Measurements from ENCODE around the gene PRF1.

PRF1 gene

GRCh38 chr10:70578371-70578947, 24.1 kb downstream of the PRF1 start:
- DNase-seq (ENCODE audit: low read depth, low spot score) = no peak

GRCh38 chr10:70576803-70577517, 25.6 kb downstream of the PRF1 start:
- no peak for DNase-seq (ENCODE audit: low read depth, low spot score)

- no peak for DNase-seq (ENCODE audit: low read depth, low spot score)
Observed at GRCh38 chr10:70575874-70576802, 26.4 kb downstream of the PRF1 start.

- DNase-seq (ENCODE audit: low read depth, low spot score) = no peak
Observed at GRCh38 chr10:70575486-70575873, 27.1 kb downstream of the PRF1 start.

GRCh38 chr10:70573599-70574506, 28.7 kb downstream of the PRF1 start:
- no peak for DNase-seq (ENCODE audit: low read depth, low spot score)

GRCh38 chr10:70571636-70572439, 30.7 kb downstream of the PRF1 start:
- no peak for DNase-seq (ENCODE audit: low read depth, low spot score)

GRCh38 chr10:70571236-70571635, 31.3 kb downstream of the PRF1 start:
- no peak for DNase-seq (ENCODE audit: low read depth, low spot score)

GRCh38 chr10:70568781-70569495, 33.6 kb downstream of the PRF1 start:
- DNase-seq (ENCODE audit: low read depth, low spot score) = no peak

GRCh38 chr10:70568113-70568512, 34.4 kb downstream of the PRF1 start:
- no peak for DNase-seq (ENCODE audit: low read depth, low spot score)

- DNase-seq (ENCODE audit: low read depth, low spot score) = no peak
Observed at GRCh38 chr10:70567603-70568002, 34.9 kb downstream of the PRF1 start.

GRCh38 chr10:70566515-70567290, 35.8 kb downstream of the PRF1 start:
- no peak for DNase-seq (ENCODE audit: low read depth, low spot score)

GRCh38 chr10:70565556-70566514, 36.7 kb downstream of the PRF1 start:
- no peak for DNase-seq (ENCODE audit: low read depth, low spot score)

- no peak for DNase-seq (ENCODE audit: low read depth, low spot score)
Observed at GRCh38 chr10:70564901-70565351, 37.6 kb downstream of the PRF1 start.

GRCh38 chr10:70564113-70564725, 38.3 kb downstream of the PRF1 start:
- DNase-seq (ENCODE audit: low read depth, low spot score) = no peak

GRCh38 chr10:70563230-70563629, 39.3 kb downstream of the PRF1 start:
- no peak for DNase-seq (ENCODE audit: low read depth, low spot score)

GRCh38 chr10:70562036-70562755, 40.3 kb downstream of the PRF1 start:
- no peak for DNase-seq (ENCODE audit: low read depth, low spot score)

- DNase-seq (ENCODE audit: low read depth, low spot score) = no peak
Observed at GRCh38 chr10:70561558-70561957, 41.0 kb downstream of the PRF1 start.
